Activated CD4-positive, alpha-beta T cell treated with anti-CD3 and anti-CD28 coated beads for 1 hour (primary cell): ENCODE data around the gene RAB44.
"Not testable (repeated sequence)": the region's sequence is repeated elsewhere in the genome, so short reads cannot be mapped to it uniquely, and the experiment has no call there.

Experiments used
- DNase-seq: peaks from one replicate; pipeline ENCODE4 v3.0.0-alpha.2; 2020

Gene RAB44

DNA sequence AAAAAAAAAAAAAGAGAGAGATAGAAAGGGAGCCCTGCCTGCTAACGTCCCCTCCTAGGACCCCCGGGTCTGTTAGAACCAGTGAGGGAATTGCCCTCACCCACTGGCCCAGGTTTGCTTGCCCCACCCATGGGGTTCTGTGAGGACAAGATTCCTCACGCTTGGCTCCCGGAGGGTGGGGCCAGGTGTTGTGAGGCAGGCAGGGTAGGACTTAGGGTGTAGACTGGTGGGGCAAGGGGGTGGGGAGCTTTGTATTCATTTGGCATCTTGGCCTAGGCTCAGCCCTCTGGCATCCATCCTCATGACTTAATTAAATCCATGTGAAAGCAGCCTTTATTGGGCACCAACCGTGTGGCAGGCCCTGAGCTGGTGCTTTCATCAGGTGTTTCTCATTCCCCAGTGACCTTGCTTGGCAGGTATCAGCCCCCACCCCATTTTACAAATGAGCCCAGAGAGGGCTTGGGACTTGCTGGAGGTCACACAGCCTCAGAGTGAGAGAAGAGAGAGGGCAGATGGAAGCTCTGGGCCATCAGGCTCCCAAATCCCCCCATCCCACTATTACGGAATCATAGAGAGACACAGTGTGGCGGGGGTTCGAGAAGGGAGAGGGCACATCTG lies 19.0 kb downstream of the RAB44 start:
- DNase-seq: no peak

DNA sequence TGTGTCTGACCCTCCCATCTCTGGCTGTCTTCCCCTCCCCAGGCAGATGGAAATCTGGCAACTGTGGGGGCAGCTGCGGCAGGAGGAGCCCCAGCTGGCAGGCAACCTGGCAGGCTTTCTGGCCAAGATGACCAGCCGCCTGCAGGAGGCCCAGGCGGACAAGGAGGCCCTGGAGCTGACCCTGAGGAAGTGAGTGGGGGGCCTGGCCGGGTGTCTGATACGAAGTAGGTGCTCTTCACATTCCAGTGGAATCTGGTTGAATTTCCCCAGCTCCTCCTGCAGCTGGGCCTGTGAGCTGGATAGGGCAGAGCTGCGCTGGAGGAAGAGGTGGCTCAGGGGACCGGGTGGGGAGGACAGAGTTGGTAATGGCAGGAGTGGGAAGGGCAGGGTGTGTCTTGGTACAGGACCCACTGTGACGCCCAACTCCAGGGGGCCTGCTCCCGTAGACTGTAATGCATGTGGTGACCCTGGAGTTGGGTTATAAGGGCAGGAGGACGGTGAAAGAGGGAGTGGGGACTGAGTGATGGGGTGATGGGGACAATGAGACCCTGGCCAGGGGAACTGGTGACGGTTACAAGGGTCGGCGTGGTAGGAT lies 19.7 kb downstream of the RAB44 start:
- DNase-seq: no peak

DNA sequence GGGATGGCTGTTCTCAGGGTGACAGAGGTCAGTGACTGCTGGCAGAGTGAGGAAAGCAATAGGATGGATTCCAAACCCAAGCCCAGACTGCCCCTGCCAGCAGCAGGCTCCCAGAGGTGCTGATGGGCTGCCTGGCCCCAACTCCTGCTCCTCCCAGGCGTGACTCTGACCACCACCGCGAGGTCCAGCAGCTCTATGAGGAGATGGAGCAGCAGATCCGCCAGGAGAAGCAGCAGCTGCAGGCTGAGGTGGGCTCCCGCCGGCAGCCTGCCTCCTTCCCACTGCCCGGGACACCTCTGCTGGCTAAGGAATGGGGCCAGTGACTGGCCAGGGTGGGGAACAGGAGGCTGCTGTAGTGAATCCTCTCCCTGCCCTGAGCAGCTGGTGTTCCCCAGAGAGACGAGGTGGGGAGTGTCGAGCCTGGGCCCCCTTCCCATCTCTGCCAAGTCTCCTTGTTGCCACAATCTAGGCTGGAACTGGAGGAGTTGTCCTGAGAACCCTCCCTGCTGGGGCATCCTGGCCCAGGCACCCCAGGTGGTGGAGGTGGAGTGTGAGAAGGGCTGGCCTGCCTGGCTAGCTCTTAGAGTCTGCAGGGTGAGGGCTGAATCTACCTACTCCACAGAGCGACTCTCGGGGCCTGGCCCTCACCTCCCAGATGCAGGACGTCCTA lies 20.4 kb downstream of the RAB44 start:
- DNase-seq: no peak

DNA sequence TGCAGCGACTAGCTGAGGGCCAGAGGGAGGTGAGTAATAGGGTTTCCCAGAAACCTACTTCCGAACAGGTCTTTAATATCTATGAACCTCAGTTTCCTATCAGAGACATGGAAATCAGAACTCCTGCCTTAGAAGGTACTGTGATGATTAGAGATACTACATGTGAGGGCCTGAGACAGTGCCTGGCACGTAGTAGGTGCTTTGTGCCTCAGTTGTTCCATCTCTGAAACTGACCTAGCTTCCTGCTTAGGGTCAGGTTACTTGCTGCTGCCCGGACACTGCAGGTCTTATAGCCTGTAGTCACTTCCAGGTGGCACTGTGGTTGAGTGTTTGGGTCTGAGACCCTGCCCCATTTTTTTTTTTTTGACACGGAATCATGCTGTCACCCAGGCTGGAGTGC lies 20.9 kb downstream of the RAB44 start:
- DNase-seq: no peak

DNA sequence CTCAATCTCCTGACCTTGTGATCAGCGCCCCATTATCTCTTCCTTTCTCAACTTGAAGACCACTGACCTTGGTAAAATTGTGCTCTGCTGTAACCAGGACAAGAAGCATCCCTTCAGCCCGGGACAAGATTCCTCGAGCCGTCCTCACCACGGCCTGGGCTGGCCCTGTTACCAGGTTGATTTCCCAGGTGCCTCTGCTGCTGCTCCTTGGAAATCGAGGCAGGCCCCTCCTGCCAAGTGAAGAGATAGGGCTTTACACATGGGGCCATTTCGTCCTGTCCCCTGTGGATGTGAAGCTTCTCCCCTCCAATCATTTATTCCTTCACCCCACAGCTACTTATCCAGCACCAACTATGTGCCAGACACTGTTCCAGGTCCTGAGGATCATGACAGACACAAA lies 21.5 kb downstream of the RAB44 start:
- DNase-seq: no peak

DNA sequence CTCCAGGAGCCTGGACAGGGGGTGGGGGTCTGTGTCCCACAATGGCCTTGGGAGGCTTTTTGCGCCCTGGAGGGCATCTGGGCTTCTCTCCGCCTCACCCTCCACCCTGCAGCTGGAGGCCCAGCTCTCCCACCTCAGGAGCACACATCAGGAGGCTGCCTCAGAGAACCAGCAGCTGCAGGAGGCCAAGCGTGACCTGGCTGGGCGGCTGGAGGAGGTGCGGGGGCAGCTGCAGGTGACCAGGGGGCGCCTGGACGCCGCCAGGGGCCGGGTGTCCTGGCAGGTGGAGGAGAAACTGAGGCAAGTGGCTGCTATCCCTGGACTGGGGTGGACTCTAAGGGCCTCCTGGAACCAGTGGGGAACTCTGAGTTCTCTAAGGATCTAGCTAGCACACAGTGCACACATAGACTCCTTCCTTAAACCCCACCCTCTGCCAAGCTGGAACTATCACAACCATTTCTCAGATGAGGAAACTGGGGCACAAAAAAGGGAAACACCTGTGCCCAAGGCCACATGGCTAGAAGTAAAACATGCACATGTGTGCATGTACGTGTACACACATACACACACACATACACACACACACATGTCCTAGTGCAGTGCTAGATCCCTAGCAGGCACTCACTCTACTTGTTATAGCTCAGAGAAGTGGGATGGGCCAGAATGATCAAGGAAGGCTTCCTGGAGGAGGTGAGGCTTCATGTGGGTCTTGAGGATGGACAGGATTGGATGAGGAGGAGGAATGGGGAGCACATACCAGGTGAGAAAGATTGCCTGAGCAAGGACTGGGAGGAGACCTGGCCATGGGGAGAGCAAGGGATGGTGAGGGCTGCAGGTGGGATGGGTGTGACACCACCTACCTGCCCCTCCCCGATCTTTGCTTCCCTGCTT lies 22.9 kb downstream of the RAB44 start:
- no peak for DNase-seq

DNA sequence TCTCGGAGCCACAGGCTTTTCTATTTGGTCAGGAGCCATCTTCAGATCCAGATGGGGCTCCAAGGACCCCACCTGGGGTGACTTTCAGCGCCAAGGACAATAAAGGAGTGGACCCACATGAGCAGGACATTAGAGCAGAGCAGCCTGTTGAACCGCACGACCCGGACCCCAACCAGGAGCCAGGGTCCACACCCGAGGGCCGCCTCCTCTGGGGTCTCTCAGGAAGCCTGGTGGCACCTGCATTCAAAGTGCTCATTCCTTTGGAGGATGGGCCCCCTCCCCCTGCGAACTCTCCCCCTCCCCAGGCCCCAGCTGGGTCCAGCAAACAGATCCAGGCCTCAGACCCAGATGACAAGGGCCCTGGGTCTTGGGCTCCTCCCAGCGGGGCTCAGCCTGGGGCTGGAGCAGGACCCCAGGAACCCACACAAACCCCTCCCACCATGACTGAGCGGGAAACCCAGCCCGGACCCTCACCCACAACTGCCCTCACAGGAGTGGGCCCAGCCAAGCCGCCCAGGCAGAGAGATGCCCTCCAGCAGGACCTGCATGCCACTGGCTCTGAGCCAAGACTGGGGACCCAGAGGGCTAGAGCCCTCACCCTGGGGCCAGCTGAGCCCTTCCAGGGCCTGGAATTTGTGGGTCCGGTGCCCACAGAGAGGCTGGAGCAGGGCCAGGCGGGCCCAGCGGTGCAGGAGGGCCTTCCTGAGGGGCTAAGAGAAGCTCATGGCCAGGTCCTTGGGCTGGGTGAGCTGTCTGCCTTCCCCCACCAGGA lies 23.9 kb downstream of the RAB44 start:
- no peak for DNase-seq

DNA sequence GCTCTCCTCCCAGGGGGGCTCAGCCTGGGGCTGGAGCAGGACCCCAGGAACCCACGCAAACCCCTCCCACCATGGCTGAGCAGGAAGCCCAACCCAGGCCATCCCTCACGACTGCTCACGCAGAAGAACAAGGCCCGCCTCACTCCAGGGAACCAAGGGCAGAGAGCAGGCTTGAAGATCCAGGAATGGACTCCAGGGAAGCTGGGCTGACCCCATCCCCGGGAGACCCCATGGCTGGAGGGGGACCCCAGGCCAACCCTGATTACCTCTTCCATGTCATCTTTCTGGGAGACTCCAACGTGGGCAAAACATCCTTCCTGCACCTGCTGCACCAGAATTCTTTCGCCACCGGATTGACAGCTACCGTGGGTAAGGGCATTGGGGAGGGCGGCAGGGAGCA lies 24.7 kb downstream of the RAB44 start:
- DNase-seq: no peak

DNA sequence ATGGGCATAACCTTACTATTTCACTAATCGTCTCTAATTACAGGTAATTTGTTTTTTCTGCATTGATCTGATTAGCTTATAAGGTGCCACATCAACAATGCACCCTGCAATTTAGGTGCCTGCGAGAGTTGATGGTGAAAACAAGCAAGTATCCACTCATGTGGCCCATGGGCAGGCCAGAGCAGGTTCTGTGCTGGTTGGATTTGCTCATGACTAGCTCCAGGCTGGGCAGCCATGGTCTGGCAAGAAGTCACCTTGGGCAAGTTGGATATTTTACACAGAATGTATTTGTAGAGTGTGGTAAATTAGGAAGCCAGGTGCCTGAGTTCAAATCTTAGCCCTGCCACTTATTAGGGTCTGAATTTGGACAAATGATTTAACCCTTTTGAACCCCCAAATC lies 25.3 kb downstream of the RAB44 start:
- no peak for DNase-seq

DNA sequence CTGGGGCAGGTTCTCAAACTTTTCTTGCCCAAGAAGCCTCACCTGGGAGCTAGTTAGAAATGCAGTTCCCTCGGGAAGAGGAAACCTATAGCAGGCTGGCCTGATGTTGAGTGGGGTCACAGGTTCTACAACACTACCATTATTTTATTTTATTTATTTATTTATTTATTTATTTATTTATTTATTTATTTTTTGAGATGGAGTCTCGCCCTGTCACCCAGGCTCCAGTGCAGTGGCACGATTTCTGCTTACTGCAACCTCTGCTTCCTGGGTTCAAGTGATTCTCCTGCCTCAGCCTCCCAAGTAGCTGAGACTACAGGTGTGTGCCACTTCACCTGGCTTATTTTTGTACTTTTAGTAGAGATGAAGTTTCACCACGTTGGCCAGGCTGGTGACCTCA lies 26.4 kb downstream of the RAB44 start:
- not testable (repeated sequence) for DNase-seq

DNA sequence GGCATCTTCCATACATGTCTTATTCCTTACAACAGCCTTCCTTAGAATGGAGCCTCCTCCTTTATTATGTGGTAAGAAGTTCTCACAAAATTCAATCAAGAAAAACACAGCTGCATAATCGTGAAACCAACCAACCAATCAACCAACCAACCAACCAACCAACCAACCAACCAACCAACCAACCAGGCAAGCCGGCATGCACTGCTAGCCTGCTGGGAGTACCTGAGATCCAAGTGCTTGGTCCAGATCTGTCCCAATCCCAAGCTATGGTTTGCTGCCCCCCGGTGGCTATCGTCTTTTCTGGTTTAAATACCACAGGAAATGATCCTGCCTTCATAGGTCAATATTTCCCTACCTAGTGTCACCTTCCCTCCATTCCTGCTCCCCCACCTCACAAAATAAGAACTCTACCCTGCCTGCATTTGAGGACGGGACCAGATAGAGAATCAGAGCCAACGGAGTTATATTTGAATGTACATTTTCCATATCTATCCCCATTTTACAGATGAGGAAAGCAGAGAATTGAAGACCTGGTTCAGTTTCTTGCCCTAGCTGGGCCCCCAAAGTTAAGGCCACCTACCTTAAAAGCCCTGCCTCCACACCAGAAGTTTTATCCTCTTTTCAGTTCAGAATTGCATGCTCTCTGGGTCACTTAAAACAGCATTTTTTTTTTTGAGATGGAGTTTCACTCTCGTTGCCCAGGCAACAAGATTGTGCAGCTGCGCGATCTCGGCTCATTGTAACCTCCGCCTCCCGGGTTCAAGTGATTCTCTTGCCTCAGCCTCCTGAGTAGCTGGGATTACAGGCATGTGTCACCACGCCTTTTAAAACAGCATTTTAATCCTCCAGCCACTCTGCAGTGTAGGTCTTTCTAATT lies 27.1 kb downstream of the RAB44 start:
- no peak for DNase-seq

DNA sequence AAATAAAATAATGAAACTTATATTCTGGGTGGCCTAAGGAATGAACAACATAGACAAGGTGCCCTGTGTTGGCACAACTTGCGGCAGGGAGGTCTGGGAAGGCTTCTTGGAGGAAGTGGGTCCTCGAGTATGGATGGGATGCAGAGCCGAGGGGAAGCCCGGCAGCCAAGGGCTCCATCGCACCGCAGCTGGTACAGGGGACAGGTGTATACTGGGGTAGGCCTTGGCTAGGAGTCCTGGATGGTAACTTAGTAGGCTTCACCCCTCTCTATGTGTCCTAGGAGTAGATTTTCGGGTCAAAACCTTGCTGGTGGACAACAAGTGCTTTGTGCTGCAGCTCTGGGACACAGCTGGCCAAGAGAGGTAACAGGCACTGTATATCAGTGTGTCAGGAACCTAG lies 28.0 kb downstream of the RAB44 start:
- DNase-seq: no peak

DNA sequence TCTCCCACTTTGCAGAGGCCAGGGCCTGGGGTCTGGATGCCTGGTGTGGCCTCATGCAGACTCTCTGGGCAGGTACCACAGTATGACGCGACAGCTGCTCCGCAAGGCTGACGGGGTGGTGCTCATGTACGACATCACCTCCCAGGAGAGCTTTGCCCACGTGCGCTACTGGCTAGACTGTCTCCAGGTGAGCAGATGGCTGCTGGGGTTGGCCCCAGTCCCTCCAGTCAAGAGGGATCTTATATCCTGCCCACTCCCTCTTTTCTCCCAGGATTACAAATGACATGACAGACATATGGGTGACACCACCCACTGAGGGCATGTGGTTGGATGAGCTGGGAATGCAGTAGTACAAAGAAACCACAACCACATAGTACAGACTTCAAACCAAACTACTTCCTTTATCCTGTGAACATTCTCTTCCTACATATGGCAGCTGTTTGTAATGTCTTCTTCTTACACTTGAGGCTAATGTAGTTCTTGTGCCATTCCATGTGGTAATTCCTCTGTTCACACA lies 29.9 kb downstream of the RAB44 start:
- no peak for DNase-seq

DNA sequence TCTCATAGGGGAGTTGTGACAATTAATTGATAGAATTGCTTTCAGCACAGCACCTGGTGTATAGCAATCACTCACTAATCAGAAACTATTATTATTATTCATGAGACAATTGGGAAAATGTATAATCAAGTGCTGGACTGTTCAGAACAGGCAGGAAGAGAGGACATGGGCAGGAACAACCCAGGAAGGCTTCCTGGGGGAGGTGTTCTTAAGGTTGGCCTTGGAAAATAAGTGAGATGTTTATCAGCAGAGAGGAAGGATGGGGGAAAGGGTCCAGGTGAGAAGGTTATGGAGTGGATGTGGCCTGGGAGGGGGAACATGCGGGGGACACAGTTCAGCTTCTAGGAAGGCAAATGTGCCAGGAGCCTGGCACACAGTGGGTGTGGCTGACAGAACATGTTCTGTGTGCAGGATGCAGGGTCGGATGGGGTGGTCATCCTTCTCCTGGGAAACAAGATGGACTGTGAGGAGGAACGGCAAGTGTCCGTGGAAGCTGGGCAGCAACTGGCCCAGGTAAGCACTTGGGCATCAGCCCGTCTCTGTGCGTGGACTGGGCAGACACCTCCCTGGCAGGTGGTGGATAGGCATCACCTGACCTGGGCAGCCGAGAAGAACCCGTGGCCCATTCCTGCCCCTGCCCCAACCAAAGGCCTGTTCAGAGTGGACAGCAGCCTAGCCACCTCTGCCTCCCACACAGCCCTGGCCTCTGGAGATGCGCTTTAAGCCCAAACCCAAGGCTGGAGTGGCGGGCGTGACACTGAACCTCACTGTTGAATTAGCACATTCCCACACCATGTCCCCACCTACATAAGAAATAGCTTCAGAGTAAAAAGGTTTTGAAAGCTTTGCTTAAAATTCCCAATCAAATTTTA lies 30.9 kb downstream of the RAB44 start:
- DNase-seq: no peak

DNA sequence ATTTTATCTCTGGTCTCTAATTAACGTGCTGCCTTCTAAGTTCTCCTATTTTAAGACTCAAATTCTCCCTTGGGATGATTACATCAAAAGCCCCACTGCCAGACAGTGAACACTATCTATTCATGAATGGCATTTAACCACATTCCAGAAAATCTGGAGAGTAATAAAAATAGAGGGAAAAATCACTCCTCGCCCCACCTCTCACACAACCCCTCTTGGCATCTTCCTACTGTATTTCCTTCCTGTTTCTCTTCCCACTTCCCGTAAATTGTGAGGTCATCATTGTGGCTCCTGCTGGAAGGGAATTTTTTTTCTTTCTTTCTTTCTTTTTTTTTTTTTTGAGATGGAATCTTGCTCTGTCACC lies 31.5 kb downstream of the RAB44 start:
- no peak for DNase-seq

DNA sequence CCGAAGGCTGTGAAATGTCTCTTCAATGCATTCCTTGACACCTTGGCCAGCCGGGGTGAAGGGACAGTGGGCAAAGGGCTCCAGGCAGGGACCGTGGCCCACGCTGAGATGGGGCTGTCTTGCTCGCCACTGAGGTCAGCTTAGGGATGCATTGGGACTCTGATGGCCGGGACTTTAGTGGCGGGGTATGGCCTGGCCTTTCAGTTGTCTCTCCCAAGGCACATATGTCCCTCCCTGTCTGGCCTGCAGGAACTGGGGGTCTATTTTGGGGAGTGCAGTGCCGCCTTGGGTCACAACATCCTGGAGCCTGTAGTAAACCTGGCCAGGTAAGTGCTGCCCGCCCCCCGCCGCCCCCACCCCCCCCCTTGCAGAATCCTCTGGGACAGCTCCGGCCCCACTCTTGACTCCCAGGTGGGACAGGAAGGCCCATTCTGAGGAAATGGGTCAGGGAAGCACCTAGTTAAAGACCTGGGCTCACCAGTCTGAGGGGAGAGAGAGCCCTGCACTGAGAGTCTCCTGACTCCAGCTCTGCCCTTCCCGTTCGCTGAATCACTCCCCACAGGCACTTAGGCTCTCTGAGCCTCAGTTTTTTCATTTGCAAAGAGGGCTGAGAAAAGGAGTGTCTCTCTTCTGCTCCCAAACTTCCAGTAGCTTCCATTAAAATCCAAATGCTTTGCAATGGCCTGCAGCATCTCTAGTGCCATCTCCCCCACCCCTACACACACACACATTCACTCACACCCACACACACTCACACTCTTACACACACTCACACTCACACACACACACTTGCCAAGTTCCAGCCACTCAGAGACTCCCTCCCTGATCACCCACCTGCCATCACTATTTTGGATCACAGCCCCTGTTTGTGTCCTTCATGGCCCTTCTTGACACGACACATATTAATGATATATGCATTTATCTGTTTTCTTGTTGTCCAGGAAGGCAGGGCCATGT lies 33.1 kb downstream of the RAB44 start:
- DNase-seq: no peak

DNA sequence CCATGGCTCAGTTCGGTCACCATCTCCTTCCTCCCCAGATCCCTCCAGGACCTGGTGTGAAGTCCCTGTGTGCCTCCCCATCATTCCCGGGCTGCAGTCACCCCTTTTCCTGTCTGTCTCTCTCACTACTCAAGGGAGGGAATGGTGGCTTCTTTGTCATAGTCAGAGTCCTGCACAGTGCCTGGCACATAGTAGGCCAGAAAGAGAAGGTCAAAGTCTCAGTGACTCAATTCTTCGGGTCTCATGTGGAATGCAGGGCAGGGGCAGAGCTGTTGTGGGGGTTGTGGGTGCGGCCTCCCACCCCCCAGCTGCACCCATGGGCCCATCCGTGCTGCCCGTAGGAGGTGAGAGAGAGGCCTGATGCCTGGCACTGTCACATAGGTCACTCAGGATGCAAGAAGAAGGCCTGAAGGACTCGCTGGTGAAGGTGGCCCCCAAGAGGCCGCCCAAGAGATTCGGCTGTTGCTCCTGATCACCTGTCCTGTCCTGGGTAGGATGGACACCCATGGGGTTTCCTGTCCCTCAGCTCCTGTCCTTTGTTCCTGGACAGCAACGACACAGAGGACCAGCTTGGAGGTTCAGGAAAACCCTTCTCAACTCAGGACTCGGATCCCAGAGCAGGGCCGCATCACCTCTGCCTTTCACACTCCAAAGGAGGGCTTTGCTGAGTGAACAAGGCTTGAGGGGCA lies 34.1 kb downstream of the RAB44 start:
- no peak for DNase-seq

DNA sequence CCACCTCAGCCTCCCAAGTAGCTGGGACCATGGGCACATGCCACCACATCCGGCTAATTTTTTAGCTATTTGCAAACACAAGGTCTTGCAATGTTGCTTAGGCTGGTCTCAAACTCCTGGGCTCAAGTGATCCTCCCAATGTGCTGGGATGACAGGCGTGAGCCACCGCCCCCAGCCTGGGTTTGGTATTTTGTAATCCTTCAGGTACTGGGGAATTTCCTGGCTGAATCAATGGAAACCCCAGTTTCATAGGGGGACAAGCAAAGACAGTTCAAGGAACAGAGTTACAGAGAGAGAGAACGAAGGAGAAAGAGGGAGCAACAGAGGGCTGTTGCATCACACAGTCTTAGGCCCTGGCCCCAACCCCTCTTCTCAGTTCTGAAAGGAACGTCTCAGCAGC lies 35.7 kb downstream of the RAB44 start:
- no peak for DNase-seq
